ENCODE results near the gene SVOPL.

SVOPL gene

DNA sequence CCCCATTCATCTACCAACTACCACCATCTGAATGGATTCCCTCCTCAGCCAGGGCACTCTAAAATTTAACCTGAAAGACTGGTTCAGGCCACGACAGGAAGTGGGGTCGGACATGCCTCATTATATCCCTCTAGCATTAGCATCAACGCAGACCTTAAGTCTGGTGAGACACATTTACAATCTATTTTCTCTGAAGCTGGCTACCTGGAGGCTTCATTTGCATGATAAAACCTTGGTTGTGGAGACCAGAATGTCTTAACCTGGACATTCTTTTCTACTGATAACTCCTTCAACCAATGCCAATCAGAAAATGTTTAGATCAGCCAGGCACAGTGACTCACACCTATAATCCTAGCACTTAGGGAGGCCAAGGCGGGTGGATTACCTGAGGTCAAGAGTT lies 42.3 kb downstream of the SVOPL start:
- DNase-seq, result no peak

DNA sequence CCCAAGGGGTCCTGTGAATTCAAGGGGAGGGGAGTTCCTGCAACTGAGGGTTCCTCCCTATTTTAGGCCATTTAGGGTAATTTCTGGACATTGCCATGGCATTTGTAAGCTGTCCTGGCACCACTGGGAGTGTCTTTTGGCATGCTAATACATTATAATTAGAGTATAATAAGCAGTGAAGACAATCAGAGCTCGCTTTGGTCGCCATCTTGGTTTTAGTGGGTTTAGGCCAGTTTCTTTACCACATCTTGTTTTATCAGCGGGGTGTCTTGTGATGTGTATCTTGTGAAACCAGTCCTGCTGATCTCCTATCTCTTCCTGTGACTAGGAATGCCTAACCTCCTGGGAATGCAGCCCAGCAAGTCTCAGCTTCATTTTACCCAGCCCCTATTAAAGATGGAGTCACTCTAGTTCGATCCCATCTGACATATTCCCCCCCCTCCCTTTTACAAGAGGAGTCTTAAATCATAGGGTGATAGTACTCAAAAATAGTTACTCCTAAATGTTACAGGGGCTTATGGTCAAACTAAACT lies 43.2 kb downstream of the SVOPL start:
- DNase-seq, result no peak

DNA sequence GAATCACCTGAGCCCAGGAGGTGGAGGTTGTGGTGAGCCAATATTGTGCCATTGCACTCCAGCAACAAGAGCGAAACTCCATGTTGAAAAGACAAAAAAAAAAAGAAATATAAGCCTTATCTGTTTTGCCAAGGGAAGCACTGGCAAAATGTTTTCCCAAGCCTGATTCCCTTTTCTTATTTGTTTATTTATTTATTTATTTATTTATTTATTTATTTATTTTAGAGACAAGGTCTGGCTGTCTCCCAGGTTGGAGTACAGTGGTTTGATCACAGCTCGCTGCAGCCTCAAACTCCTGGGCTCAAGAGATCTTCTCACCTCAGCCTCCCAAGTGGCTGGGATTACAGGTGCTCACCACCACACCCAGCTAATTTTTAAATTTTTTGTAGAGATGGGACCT lies 44.2 kb downstream of the SVOPL start:
- DNase-seq, result no peak

- DNase-seq, result no peak
These were observed 46.5 kb downstream of the SVOPL start for GRCh38 chr7:138654616-138655015.

DNA sequence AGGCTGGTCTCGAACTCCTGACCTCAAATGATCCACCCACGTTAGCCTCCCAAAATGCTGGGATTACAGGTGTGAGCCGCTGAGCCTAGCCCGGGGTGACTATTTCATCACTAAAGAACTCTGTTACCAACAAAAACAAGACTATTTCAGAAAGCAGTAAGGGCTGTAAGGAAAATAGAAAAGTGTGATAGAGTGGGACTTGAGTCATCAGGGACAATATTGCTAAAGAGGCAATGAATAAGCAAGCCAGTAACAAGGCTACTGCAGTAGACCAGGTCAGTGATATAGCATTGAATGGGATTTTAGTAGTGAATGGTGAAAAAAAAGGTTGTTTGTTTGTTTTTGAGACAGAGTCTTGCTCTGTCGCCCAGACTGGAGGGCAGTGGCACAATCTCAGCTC lies 51.7 kb downstream of the SVOPL start:
- no peak for DNase-seq

DNA sequence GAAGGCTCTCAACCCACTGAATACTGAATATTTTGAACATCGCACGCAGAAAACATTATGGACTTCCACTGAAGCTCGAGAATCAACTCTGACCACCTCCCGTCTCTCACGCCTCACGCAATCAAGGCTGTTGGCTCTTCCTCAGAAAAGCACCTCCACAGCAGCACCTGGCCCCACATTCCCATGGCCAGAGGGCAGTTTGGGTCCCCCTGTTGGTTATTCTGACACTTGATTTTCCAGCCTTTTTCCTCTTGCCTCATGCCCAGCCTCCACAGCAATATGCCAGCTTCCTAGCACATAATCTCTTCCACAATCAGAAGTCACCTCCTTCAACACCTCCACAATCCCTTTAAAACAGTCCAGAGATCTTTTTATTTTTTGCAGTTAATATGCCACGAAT lies 55.9 kb downstream of the SVOPL start:
- DNase-seq, result no peak

DNA sequence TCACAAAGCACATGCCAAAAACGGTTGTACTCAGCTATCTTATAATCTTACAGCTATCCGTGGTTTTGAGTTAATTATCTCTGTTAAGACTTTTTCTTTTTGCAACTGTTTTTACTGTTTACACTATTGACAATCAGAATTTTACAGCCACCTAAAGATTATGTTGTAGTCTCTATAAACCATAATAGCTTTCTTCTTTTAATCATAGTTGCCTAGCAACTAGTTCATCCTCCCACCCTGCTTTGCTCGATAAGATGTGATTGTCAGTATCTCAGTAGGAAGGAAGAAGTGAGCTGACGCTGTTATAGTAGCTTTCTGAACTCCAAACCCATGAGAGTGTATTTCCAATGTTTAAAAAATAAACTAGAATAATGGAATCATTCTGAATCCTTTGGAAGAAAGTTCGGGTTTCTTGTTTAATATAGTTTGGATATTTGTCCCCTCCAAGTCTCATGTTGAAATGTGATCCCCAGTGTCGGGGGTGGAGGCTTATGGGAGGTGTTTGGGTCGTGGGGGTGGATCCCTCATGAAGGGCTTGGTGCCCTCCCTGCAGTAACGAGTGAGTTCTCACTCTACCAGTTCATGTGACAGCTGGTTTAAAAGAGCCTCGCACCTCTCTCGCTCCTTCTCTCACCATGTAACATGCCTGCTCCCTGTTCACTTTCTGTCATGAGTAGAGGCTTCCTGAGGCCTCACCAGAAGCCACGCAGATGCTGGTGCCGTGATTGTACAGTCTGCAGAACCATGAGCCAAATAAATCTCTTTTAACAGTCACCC lies 68.1 kb downstream of the SVOPL start:
- no peak for DNase-seq

DNA sequence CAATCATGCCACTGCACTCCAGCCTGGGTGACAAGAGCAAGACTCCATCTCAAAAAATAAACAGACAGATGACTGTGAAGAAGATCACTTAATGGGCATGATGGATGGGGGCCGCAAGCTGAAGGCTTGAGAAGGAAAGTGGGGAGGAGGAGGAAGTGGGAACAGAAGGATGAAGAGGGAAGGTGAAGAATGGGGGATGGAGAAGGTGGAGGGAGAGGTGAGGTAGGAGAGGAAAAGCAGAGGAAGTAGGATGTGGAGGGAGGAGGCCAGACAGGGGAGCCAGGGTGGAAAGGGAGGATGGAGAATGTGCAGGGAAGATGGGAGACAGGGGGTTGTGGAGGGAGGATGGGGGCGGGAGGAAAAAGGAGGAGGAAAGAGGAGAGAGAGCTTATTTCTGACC lies 68.8 kb downstream of the SVOPL start:
- no peak for DNase-seq

- DNase-seq, result no peak
These were observed 71.0 kb downstream of the SVOPL start for GRCh38 chr7:138630059-138630610.

- no peak for DNase-seq
These were observed 73.8 kb downstream of the SVOPL start for GRCh38 chr7:138627361-138627760.

GRCh38 chr7:138626846-138627245 lies 74.3 kb downstream of the SVOPL start:
- no peak for DNase-seq

DNA sequence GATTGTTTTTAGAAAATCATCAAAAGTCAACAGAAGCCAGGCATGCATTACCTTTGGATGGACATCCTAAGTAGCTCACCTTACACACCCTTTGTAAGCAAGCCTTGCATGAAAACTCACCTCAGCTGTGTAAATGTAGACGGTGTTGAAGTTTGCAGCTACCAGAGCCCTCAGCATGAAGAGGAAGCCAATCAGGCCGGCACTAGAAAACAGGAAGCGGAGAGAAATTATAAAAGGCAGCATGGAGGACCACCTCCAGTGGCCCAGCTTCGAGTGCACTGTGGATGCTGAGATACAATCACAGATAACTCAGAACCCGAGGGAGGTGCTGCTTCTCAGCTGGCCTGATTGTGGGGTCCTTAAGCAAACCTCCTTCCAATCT lies 75.3 kb downstream of the SVOPL start:
- no peak for DNase-seq

DNA sequence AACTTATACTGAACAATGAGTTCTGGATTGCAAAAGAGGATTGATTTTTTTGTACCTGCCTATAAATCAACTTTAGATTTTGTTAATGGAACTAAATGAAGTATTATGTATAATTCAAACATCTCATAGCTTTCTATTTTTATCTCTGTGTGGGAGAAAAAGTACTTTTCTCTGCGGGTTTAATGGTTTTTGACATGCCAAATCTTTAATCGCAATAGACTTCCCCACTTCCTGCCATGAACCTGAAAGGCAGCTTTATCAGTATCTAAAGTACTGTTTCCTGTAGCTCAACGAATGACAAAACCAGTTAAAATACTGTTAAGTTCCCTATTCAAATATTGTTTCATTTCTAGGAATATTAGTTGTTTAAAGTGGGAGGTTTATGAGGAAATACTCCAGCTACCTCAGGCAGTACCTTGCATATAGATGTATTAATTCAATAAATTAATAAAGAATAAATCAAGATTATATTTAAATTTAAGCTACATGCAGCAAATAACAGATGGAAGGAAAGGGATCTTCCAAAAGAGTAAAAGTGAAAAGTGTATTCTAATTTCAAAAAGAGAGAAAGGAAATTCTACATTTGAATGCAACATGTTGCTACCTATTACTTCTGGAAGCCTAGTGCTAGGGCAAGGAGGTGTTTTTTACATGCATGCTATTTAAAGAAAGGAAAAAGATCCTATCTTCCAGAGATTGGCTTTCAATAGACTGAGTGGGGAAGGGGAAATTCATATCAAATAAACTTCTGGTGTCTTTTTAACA lies 75.9 kb downstream of the SVOPL start:
- DNase-seq, result no peak

- DNase-seq, result no peak
These were observed 78.3 kb downstream of the SVOPL start for GRCh38 chr7:138622841-138623240.

- DNase-seq, result no peak
These were observed 82.2 kb downstream of the SVOPL start for GRCh38 chr7:138618933-138619332.

DNA sequence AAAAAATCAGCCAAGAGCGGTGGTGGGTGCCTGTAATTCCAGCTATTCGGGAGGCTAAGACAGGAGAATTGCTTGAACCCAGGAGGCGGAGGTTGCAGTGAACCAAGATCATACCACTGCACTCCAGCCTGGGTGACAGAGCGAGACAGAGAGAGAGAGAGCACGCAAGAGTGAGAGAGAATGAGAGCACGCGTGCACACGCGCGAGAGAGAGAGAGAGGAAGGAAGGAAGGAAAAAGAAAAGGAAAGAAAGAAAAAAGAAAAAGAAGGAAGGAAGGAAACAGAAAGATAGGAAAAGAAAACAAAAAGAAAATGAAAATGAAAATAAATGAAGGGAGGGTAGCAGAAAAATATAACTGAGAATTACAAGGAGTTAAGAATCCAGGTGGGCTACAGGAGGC lies 82.7 kb downstream of the SVOPL start:
- no peak for DNase-seq

- DNase-seq, result no peak
These were observed 85.1 kb downstream of the SVOPL start for GRCh38 chr7:138616085-138616484.

DNA sequence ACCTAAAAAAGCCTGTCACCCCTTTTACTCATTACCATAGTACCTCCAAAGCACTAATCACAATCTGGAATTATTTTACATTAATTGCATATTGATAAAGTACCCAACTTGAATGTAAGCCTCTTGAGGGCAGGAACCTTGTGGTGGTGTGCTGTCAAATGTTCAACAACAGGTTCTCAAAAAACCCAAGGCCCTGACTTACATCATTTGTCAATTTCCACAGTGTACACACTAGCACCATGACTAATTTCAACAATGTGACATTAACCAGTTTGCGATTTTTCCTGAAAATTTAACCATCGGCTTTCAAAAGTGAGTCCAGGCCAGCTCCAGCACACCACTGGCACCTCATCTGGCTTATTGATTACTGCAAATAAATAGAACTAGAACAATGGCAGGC lies 87.5 kb downstream of the SVOPL start:
- DNase-seq, result no peak

- DNase-seq, result no peak
These were observed 90.4 kb downstream of the SVOPL start for GRCh38 chr7:138610671-138611170.

GRCh38 chr7:138608275-138608674 lies 92.9 kb downstream of the SVOPL start:
- DNase-seq, result no peak

DNA sequence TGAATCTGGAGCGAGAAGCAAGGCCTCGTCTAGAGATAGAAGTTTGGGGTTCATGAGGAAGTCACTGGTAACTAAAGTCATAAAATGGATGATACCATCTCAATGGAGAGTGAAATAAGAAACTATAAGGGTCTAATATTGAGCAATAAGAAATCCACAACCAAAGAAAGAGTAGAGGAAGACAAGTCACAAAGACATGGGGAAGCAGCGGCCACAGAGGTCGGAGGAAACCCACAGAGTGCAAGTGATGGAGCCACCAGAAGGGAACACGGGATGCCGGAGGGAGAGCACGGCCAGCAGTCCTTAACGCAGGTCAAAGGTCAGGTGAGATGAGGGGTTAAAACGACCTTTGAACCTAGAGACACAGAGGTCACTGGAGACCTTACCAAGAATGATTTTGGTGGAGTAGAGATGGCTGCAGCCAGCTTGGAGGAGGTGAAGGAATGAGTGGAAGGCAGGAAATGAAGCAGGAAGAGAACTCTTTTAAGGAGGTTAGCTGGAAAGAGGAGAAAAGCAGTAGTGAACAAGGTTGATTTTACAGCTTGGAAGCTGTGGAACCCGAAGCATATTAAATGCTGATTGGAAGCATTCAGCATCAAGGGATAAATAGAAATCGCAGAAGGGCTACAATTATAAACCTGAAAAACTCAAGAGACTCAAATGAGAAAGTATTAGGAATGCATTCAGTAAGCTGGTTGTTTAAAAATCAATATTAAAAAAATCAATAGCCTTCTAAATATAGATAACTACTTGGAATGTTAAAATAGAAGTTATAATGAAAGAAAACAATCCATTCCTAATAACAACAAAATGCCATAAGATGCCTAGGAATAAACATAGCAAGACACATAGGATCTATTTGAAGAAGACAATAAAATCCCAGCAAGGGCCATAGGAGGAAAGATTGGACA lies 93.7 kb downstream of the SVOPL start:
- no peak for DNase-seq

GRCh38 chr7:138606236-138606635 lies 94.9 kb downstream of the SVOPL start:
- no peak for DNase-seq

Measured in CD4-positive, alpha-beta T cell treated with Interleukin-15 for 1 hour (primary cell).